Fibroblast of skin of abdomen (primary cell): ENCODE results near the gene GNAT1.
"Not testable (repeated sequence)": the region's sequence is repeated elsewhere in the genome, so short reads cannot be mapped to it uniquely, and the experiment has no call there.

Experiments used
- DNase-seq: peaks from one replicate; pipeline ENCODE4 v3.0.0-alpha.2; 2013

The GNAT1 gene

GRCh38 chr3:50203809-50204803 is 12.7 kb downstream of the GNAT1 start:
- no peak for DNase-seq

GRCh38 chr3:50204804-50205412 is 13.5 kb downstream of the GNAT1 start, which contains the start of gene SLC38A3:
SLC38A3 (plus strand) TSS chr3:50205271; CDS start chr3:50214200, 8,929 bp downstream.
- DNase-seq, result no peak

GRCh38 chr3:50205413-50206276 is 14.2 kb downstream of the GNAT1 start:
- DNase-seq, result no peak

GRCh38 chr3:50207359-50208042 is 16.1 kb downstream of the GNAT1 start:
- no peak for DNase-seq

GRCh38 chr3:50208677-50209344 is 17.4 kb downstream of the GNAT1 start:
- no peak for DNase-seq

GRCh38 chr3:50210176-50210509 is 18.7 kb downstream of the GNAT1 start:
- no peak for DNase-seq

GRCh38 chr3:50210510-50211367 is 19.3 kb downstream of the GNAT1 start:
- no peak for DNase-seq

- DNase-seq, result not testable (repeated sequence)
Measured at GRCh38 chr3:50211368-50211717, 19.9 kb downstream of the GNAT1 start.

GRCh38 chr3:50211930-50212329 is 20.5 kb downstream of the GNAT1 start:
- peak; percentile 67 for DNase-seq

GRCh38 chr3:50212502-50212901 is 21.1 kb downstream of the GNAT1 start:
- no peak for DNase-seq

GRCh38 chr3:50212971-50213370 is 21.6 kb downstream of the GNAT1 start:
- DNase-seq, result no peak

GRCh38 chr3:50213373-50213772 is 22.0 kb downstream of the GNAT1 start:
- DNase-seq, result no peak

GRCh38 chr3:50214824-50215223 is 23.4 kb downstream of the GNAT1 start:
- no peak for DNase-seq

- DNase-seq, result no peak
Measured at GRCh38 chr3:50215529-50215928, 24.1 kb downstream of the GNAT1 start.

GRCh38 chr3:50217681-50218080 is 26.3 kb downstream of the GNAT1 start:
- no peak for DNase-seq

- no peak for DNase-seq
Measured at GRCh38 chr3:50218448-50218847, 27.0 kb downstream of the GNAT1 start.

GRCh38 chr3:50219285-50219684 is 27.9 kb downstream of the GNAT1 start:
- no peak for DNase-seq

- no peak for DNase-seq
Measured at GRCh38 chr3:50220109-50220508, 28.7 kb downstream of the GNAT1 start.

- no peak for DNase-seq
Measured at GRCh38 chr3:50221051-50221410, 29.6 kb downstream of the GNAT1 start.

- no peak for DNase-seq
Measured at GRCh38 chr3:50221411-50222168, 30.2 kb downstream of the GNAT1 start.
